Loucy (cell line): Measurements from ENCODE around the gene TBC1D3I.
"Not testable (repeated sequence)": the region's sequence is repeated elsewhere in the genome, so short reads cannot be mapped to it uniquely, and the experiment has no call there.

Experiments
- H2AFZ ChIP-seq: fragments of 200-600 bp; sonication (generic); 2 replicates; pipeline ENCODE4 v1.6.0; 2016; ENCODE audit warnings: antibody characterized with exemption, mild to moderate bottlenecking, low read length, moderate library complexity
- H3F3A ChIP-seq: fragments of 200-600 bp; 2 replicates; pipeline ENCODE4 v1.6.0; 2016; ENCODE audit warnings: antibody characterized with exemption, low read depth, mild to moderate bottlenecking
- H3K27me3 ChIP-seq: fragments of 200-600 bp; sonication (generic); 2 replicates; pipeline ENCODE4 v1.6.1; 2014; ENCODE audit warnings: low read length, mild to moderate bottlenecking; ENCODE audit not compliant: insufficient read depth, poor library complexity, severe bottlenecking
- H3K36me3 ChIP-seq: fragments of 200-600 bp; sonication (generic); 2 replicates; pipeline ENCODE4 v1.6.1; 2016; ENCODE audit warnings: low read length; ENCODE audit not compliant: insufficient read depth
- H3K4me1 ChIP-seq: fragments of 200-600 bp; sonication (generic); 2 replicates; pipeline ENCODE4 v1.5.1; 2014; ENCODE audit warnings: low read length, mild to moderate bottlenecking; ENCODE audit not compliant: insufficient read depth, poor library complexity, severe bottlenecking
- H3K4me2 ChIP-seq: fragments of 200-600 bp; sonication (generic); 2 replicates; pipeline ENCODE4 v1.6.0; 2014; ENCODE audit warnings: antibody characterized with exemption, low read length, low read depth, mild to moderate bottlenecking; ENCODE audit not compliant: poor library complexity, severe bottlenecking
- H3K4me3 ChIP-seq: fragments of 200-600 bp; sonication (generic); 2 replicates; pipeline ENCODE4 v1.5.1; 2014; ENCODE audit warnings: low read length, mild to moderate bottlenecking, mixed read lengths; ENCODE audit not compliant: poor library complexity, severe bottlenecking
- H3K79me2 ChIP-seq: fragments of 200-600 bp; sonication (generic); 2 replicates; pipeline ENCODE4 v1.6.1; 2014; ENCODE audit warnings: low read length; ENCODE audit not compliant: insufficient read depth
- H3K9ac ChIP-seq: fragments of 200-600 bp; sonication (generic); 2 replicates; pipeline ENCODE4 v1.6.0; 2014; ENCODE audit warnings: mild to moderate bottlenecking, low read depth, low read length, moderate library complexity; ENCODE audit not compliant: poor library complexity, severe bottlenecking
- H3K9me2 ChIP-seq: fragments of 200-600 bp; sonication (generic); replicated peaks from 2 replicates; pipeline ENCODE4 v1.6.1; 2016; ENCODE audit warnings: low read depth, low read length, mixed read lengths
- H3K9me3 ChIP-seq: fragments of 200-600 bp; sonication (generic); 2 replicates; pipeline ENCODE4 v1.6.1; 2014; ENCODE audit warnings: mild to moderate bottlenecking, antibody characterized with exemption, low read length, low read depth; ENCODE audit not compliant: insufficient read depth
- H4K20me1 ChIP-seq: fragments of 200-600 bp; sonication (generic); 2 replicates; pipeline ENCODE4 v1.6.0; 2014; ENCODE audit warnings: antibody characterized with exemption, low read length, mild to moderate bottlenecking; ENCODE audit not compliant: insufficient read depth, poor library complexity, severe bottlenecking

TBC1D3I gene

DNA sequence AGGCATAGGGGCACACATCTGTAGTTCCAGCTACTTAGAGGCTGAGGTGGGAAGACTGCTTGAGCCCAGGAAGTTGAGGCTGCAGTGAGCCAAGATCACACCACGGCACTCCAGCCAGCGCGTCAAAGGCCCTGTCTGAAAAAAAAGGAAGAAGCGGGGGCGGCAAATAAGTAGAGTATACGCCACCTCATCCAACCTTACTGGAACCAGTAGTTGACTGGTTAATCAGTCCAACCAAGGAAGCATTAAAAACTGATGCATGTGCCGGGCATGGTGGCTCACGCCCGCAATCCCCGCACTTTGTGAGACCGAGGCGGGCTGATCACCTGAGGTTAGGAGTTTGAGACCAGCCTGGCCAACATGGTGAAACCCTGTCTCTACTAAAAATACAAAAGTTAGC, 41.4 kb downstream of the TBC1D3I start:
- not testable (repeated sequence) for H2AFZ ChIP-seq, H3K4me1 ChIP-seq, H3K36me3 ChIP-seq, H3K9me3 ChIP-seq, H3K9me2 ChIP-seq, H4K20me1 ChIP-seq, H3F3A ChIP-seq, H3K9ac ChIP-seq, H3K4me3 ChIP-seq, H3K4me2 ChIP-seq, H3K27me3 ChIP-seq, H3K79me2 ChIP-seq

DNA sequence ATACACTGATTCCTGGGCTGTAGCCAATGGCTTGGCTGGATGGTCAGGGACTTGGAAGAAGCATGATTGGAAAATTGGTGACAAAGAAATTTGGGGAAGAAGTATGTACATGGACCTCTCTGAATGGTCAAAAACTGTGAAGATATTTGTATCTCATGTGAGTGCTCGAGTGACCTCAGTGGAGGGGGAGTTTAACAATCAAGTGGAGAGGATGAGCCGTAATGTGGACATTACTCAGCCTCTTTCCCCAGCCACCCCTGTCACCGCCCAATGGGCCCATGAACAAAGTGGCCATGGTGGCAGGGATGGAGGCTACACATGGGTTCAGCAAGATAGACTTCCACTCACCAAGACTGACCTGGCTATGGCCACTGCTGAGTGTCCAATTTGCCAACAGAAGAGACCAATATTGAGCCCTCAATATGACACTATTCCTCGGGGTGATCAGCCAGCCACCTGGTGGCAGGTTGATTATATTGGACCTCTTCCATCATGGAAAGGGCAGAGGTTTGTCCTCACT, 42.7 kb downstream of the TBC1D3I start:
- not testable (repeated sequence) for H3K9me2 ChIP-seq, H3K4me2 ChIP-seq, H3K79me2 ChIP-seq, H3K9me3 ChIP-seq, H3K27me3 ChIP-seq, H3K4me1 ChIP-seq, H3K36me3 ChIP-seq, H3K4me3 ChIP-seq, H4K20me1 ChIP-seq, H3K9ac ChIP-seq, H2AFZ ChIP-seq, H3F3A ChIP-seq

DNA sequence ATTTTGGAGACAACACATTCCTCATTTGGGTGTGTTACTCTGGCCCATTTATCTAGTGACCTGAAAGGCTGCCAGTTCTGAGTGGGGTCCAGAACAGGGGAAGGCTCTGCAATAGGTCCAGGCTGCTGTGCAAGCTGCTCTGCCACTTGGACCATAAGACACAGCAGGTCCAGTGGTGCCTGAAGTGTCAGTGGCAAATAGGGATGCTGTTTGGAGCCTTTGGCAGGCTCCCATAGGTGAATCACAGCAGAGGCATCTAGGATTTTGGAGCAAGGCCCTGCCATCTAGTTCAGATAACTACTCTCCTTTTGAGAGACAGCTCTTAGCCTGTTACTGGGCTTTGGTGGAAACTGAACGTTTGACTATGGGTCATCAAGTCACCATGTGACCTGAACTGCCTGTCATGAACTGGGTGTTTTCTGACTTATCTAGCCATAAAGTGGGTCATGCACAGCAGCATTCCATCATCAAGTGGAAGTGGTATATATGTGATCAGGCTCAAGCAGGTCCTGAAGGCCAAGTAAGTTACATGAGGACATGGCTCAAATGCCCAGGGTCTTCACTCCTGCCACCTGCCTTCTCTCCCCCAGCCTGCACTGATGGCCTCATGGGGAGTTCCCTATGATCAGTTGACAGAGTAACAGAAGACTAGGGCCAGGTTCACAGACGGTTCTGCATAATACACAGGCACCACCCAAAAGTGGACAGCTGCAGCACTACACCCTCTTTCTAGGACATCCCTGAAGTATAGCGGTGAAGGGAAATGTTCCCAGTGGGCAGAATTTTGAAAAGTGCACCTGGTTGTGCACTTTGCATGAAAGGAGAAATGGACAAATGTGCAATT, 43.4 kb downstream of the TBC1D3I start:
- H3K4me3 ChIP-seq, H3K9ac ChIP-seq, H2AFZ ChIP-seq, H3K27me3 ChIP-seq, H4K20me1 ChIP-seq, H3K9me2 ChIP-seq, H3K9me3 ChIP-seq, H3F3A ChIP-seq, H3K36me3 ChIP-seq, H3K79me2 ChIP-seq, H3K4me2 ChIP-seq, H3K4me1 ChIP-seq: not testable (repeated sequence)

DNA sequence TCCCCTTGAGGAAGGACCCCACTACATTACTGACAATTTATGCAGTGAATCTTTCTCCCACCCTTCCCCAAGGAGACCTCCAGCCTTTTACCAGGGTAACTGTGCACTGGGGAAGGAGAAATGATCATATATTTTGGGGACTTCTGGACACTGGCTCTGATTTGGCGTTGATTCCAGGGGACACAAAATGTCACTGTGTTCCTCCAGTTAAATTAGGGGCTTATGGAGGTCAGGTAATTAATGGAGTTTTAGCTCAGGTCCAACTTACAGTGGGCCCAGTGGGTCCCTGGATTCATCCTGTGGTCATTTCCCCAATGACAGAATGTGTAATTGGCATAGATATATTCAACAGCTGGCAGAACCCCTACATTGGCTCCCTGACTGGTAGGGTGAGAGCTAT, 44.8 kb downstream of the TBC1D3I start:
- not testable (repeated sequence) for H3K4me1 ChIP-seq, H3K9me2 ChIP-seq, H2AFZ ChIP-seq, H3K79me2 ChIP-seq, H3K4me2 ChIP-seq, H3F3A ChIP-seq, H3K27me3 ChIP-seq, H3K4me3 ChIP-seq, H4K20me1 ChIP-seq, H3K9me3 ChIP-seq, H3K9ac ChIP-seq, H3K36me3 ChIP-seq

GRCh38 chr17:36215406-36216308, 48.7 kb downstream of the TBC1D3I start:
- H3K4me1 ChIP-seq, H3K4me2 ChIP-seq, H3K9ac ChIP-seq, H3K9me3 ChIP-seq, H4K20me1 ChIP-seq, H2AFZ ChIP-seq, H3K36me3 ChIP-seq, H3F3A ChIP-seq, H3K4me3 ChIP-seq, H3K27me3 ChIP-seq, H3K9me2 ChIP-seq, H3K79me2 ChIP-seq: not testable (repeated sequence)
